ENCODE results near the gene PRSS12. TPM values are rescaled to one million over a fixed set of nuclear protein-coding genes. Genes with fewer than 3 reads are reported as not detected.

Gene PRSS12
- total RNA-seq, 1 donor from 2014 or later: not detected

- ATAC-seq (ENCODE audit: low read depth) (no peak), DNase-seq (no peak)
- Mint-ChIP-seq H3K27me3 (peaks cover 1% of the 10 kb centered on the region), H3K36me3 (ENCODE audit: low read depth) (no peaks in the 10 kb centered on the region), H3K4me1 (no peaks in the 10 kb centered on the region), H3K27ac (no peak overlapping the region), H3K9me3 (no peaks in the 10 kb centered on the region), H3K4me3 (no peak overlapping the region)
- POLR2A ChIA-PET: no interaction called here
- no peak for TF ChIP-seq CTCF (IDR thresholded peaks at IDR 0.05)
- intact Hi-C loops (cut with micrococcal nuclease): no loop called here
- CTCF ChIA-PET: no interaction called here
These were observed 56.1 kb downstream of the PRSS12 start for GRCh38 chr4:118296729-118297128.

DNA sequence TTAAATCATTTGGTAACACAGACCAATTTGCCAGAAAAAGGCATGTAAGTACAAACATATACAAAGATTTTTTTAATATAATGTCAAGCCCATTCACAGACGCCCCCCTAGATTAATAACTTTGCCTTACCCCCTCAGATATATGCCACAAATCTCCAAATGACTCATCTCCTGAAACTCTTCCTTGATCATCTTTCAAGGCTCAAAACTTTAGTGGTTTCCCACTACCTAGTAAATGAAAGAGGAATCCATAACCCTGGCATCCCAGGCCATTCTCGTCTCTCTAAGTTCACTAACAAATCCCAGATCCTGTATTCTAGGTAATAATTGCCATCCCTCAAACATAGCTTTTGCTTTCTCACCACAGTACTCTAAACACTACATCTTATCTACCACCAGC, 61.9 kb downstream of the PRSS12 start:
- Mint-ChIP-seq H3K4me1 (no peaks in the 10 kb centered on the region), H3K27ac (no peak overlapping the region), H3K36me3 (ENCODE audit: low read depth) (peaks cover 4% of the 10 kb centered on the region), H3K4me3 (no peak overlapping the region), H3K27me3 (no peaks in the 10 kb centered on the region), H3K9me3 (no peaks in the 10 kb centered on the region)
- DNase-seq: no peak
- intact Hi-C loops (cut with micrococcal nuclease): no loop called here
- ChIA-PET POLR2A (no interaction called here), CTCF (no interaction called here)
- TF ChIP-seq CTCF (IDR thresholded peaks at IDR 0.05): no peak
- ATAC-seq (ENCODE audit: low read depth): no peak

- no peak overlapping the region for H3K4me3 Mint-ChIP-seq
- ChIA-PET POLR2A (no interaction called here), CTCF (interaction anchor here (1.7 kb wide), 1 partner anchor 19 kb away, joined by 4 read pairs; no protein-coding TSS in a partner anchor)
- intact Hi-C loops (cut with micrococcal nuclease): no loop called here
- no peaks in the 10 kb centered on the region for H3K27me3 Mint-ChIP-seq
- ATAC-seq (ENCODE audit: low read depth) (no peak), DNase-seq (no peak)
- H3K27ac Mint-ChIP-seq: no peak overlapping the region
- no peak for TF ChIP-seq CTCF (IDR thresholded peaks at IDR 0.05)
- H3K36me3 Mint-ChIP-seq (ENCODE audit: low read depth): peaks cover 4% of the 10 kb centered on the region
- H3K4me1 Mint-ChIP-seq: no peaks in the 10 kb centered on the region
- H3K9me3 Mint-ChIP-seq: no peaks in the 10 kb centered on the region
These were observed 63.0 kb downstream of the PRSS12 start for GRCh38 chr4:118289794-118290193.

DNA sequence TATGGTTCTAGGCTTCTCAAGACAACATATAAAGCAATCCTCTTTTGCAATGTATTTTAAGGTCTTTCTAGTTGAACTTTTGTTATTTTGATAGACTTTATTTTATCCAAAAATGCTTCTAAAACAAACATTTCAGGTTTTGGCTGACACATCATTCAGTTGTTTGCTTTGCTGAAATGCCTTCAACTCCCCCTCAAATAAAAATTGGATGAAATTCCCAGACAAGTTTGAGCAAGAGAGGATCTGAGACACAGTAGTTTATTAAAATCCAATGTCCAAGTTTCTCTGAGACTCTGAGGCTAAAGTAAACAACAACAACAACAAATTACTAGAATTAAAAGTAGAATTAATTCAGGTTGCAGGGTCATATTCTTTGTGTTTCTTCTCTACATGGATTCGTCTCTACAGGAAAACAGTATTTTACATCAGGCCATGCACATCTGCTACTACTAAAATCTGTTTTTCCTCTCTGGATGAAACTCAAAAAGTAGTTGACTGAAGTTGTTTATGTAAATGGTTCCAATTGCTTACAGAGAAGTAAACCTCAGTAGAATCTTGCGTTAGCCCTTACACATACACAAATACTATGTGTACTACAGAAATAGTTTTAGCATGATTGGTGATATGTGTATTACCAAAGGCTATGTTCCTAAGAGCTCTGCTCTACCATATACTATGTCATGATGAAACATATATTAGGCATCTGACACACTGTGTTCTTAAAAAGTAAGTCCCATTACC, 64.9 kb downstream of the PRSS12 start:
- no peak overlapping the region for H3K27ac Mint-ChIP-seq
- no peak for TF ChIP-seq CTCF (IDR thresholded peaks at IDR 0.05)
- ATAC-seq (ENCODE audit: low read depth): no peak

GRCh38 chr4:118286685-118287084, 66.1 kb downstream of the PRSS12 start:
- Mint-ChIP-seq H3K4me1 (peaks cover 29% of the 10 kb centered on the region), H3K36me3 (ENCODE audit: low read depth) (peaks cover 24% of the 10 kb centered on the region), H3K4me3 (no peak overlapping the region), H3K9me3 (no peaks in the 10 kb centered on the region), H3K27ac (no peak overlapping the region), H3K27me3 (no peaks in the 10 kb centered on the region)
- POLR2A ChIA-PET: no interaction called here
- ATAC-seq (ENCODE audit: low read depth) (no peak), DNase-seq (no peak)
- no peak for TF ChIP-seq CTCF (IDR thresholded peaks at IDR 0.05)
- intact Hi-C loops (cut with micrococcal nuclease): no loop called here
- CTCF ChIA-PET: no interaction called here

More for the DNA sequence above, 64.9 kb downstream of the PRSS12 start:
- POLR2A ChIA-PET: no interaction called here
- CTCF ChIA-PET: interaction anchor here (1.7 kb wide), 1 partner anchor 17 kb away, joined by 4 read pairs; no protein-coding TSS in a partner anchor
- Mint-ChIP-seq H3K4me3 (no peak overlapping the region), H3K27me3 (no peaks in the 10 kb centered on the region), H3K4me1 (peaks cover 17% of the 10 kb centered on the region), H3K36me3 (ENCODE audit: low read depth) (peaks cover 12% of the 10 kb centered on the region), H3K9me3 (no peaks in the 10 kb centered on the region)
- no peak for DNase-seq
- intact Hi-C loops (cut with micrococcal nuclease): no loop called here
